Thyroid gland (tissue), 4 donors: ENCODE data around the gene APC. TPM values are rescaled to one million over a fixed set of nuclear protein-coding genes. Genes with fewer than 3 reads are reported as not detected.

Experiments
- DNase-seq, 2 donors: peaks; one replicate each; pipeline ENCODE4 v3.0.0-alpha.2; 2019
- H3K27ac ChIP-seq, 3 donors: fragments of 200-600 bp; sonication (generic); 1 replicate in 2 of 3; 2 replicates in 1 of 3; pipeline ENCODE4 v1.5.1; 2016 to 2019; ENCODE audit warnings: mild to moderate bottlenecking in 1 of 3, moderate library complexity in 1 of 3
- H3K27me3 ChIP-seq: fragments of 200-600 bp; sonication (generic); one replicate; pipeline ENCODE4 v1.5.1; 2019
- H3K36me3 ChIP-seq, 2 donors: fragments of 200-600 bp; sonication (generic); one replicate each; pipeline ENCODE4 v1.5.1; 2016 to 2019
- H3K4me1 ChIP-seq, 2 donors: fragments of 200-600 bp; sonication (generic); one replicate each; pipeline ENCODE4 v1.5.1; 2017 to 2019
- H3K4me3 ChIP-seq, 3 donors: fragments of 200-600 bp; sonication (generic); replicated peaks in 1 of 3; 1 replicate in 2 of 3; 2 replicates in 1 of 3; pipeline ENCODE4 v1.5.1; 2016; ENCODE audit warnings: mild to moderate bottlenecking in 1 of 3
- H3K9me3 ChIP-seq: fragments of 200-600 bp; sonication (generic); one replicate; pipeline ENCODE4 v1.5.1; 2017
- POLR2A ChIP-seq, 2 donors: fragments of 450-650 bp; IDR thresholded peaks; one replicate each; pipeline ENCODE4 v1.6.1; 2017; ENCODE audit warnings: antibody characterized with exemption in 2 of 2, mild to moderate bottlenecking in 2 of 2, moderate library complexity in 1 of 2
- WGBS, 2 donors: methylation state at CpG; one replicate each; pipeline ENCODE4 v1.1.5; 2017; 5-methylcytosine and 5-hydroxymethylcytosine counted together
- intact Hi-C: fragments of 100-400 bp; cut with DNase I; formaldehyde crosslinking; loops from one replicate; pipeline ENCODE4 v1.15.1; 2023
- total RNA-seq, 4 donors: library from RNA; depleted of rRNA; stranded (reverse); fragments of >200 nt; gene quantifications; one replicate each; pipeline ENCODE4 v1.2.3, GENCODE V29; 2016
- TF ChIP-seq, protein P1 (sequence below), 6 experiments: fragments of 200-600 bp in 3 of 6; fragments of 450-650 bp in 3 of 6; sonication (generic) in 3 of 6; IDR thresholded peaks; one replicate each; pipeline ENCODE4 v1.5.1; 2016 to 2019; ENCODE audit warnings: antibody characterized with exemption in 6 of 6, mild to moderate bottlenecking in 2 of 6, inconsistent platforms in 1 of 6, moderate library complexity in 1 of 6

The APC gene
- total RNA-seq, 4 donors from 2014 or later: 36.1 to 73.0 (median 54.7) TPM

GRCh38 chr5:112822456-112822855 is 84.8 kb downstream of the APC start:
- DNase-seq: no peak
- WGBS, 2 donors: 70 to 95% methylated on average over 4 of the region's 4 CpGs
- no peaks in the 10 kb centered on the region for H3K4me1 ChIP-seq
- no peaks in the 10 kb centered on the region for H3K9me3 ChIP-seq
- no peak for TF ChIP-seq POLR2A (IDR thresholded peaks at IDR 0.05)
- TF ChIP-seq, protein P1, sequence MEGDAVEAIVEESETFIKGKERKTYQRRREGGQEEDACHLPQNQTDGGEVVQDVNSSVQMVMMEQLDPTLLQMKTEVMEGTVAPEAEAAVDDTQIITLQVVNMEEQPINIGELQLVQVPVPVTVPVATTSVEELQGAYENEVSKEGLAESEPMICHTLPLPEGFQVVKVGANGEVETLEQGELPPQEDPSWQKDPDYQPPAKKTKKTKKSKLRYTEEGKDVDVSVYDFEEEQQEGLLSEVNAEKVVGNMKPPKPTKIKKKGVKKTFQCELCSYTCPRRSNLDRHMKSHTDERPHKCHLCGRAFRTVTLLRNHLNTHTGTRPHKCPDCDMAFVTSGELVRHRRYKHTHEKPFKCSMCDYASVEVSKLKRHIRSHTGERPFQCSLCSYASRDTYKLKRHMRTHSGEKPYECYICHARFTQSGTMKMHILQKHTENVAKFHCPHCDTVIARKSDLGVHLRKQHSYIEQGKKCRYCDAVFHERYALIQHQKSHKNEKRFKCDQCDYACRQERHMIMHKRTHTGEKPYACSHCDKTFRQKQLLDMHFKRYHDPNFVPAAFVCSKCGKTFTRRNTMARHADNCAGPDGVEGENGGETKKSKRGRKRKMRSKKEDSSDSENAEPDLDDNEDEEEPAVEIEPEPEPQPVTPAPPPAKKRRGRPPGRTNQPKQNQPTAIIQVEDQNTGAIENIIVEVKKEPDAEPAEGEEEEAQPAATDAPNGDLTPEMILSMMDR (IDR thresholded peaks at IDR 0.05): no peak
- intact Hi-C loops: no loop called here
- H3K27me3 ChIP-seq: no peaks in the 10 kb centered on the region
- H3K36me3 ChIP-seq: peaks cover 14 to 22% of the 10 kb centered on the region in 2 donors
- no peak overlapping the region for H3K4me3 ChIP-seq
- no peak overlapping the region for H3K27ac ChIP-seq

DNA sequence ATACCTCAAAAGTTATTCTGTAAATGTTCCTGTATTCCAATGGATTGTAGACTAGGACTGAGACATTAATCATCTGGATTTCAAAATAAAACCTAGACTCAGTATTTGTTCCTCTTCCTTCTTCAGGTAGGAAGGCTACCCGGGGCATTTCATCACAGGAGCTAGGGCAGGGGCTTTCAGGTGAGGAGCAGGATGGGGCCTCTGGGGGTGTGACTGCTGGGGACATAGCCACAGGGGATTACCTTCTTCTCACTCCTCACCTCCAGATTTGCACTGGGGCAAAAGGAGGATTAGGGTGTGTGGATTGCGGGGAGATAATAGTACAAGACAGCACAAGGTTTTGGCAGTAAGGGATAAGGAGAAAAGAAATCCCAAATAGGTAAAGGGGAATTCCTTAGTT is 85.5 kb downstream of the APC start:
- intact Hi-C loops: no loop called here
- H3K9me3 ChIP-seq: no peaks in the 10 kb centered on the region
- TF ChIP-seq POLR2A (IDR thresholded peaks at IDR 0.05): no peak
- TF ChIP-seq, protein P1 (IDR thresholded peaks at IDR 0.05): no peak
- H3K36me3 ChIP-seq: peaks cover 19 to 28% of the 10 kb centered on the region in 2 donors
- no peak overlapping the region for H3K4me3 ChIP-seq
- no peak for DNase-seq
- H3K27me3 ChIP-seq: no peaks in the 10 kb centered on the region
- H3K27ac ChIP-seq: no peak overlapping the region
- no peaks in the 10 kb centered on the region for H3K4me1 ChIP-seq
- WGBS, 2 donors: 89 to 90% methylated on average over 2 of the region's 2 CpGs

DNA sequence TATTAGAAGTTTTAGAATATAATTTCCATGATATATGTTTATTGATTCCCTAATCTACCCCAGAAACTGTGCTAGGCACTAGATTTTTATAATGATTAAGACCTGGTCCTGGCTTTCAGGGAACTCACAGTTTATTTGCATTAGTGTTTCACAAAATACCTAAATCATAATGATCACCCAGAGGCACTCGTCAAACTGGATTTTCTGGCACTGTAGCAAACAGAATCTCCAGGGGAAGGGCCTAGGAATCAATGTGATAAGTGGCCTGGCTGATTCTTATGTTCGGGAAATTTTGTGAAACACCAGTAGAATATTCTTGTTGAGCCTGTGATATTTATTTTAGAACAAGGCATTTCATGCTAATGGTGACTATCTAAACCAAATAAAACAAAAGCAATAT is 86.0 kb downstream of the APC start:
- H3K36me3 ChIP-seq: peaks cover 24 to 31% of the 10 kb centered on the region in 2 donors
- TF ChIP-seq POLR2A (IDR thresholded peaks at IDR 0.05): no peak
- TF ChIP-seq, protein P1 (IDR thresholded peaks at IDR 0.05): no peak
- no peak for DNase-seq
- H3K27me3 ChIP-seq: no peaks in the 10 kb centered on the region
- WGBS, 2 donors: 91 to 96% methylated on average over 2 of the region's 2 CpGs
- no peak overlapping the region for H3K27ac ChIP-seq
- intact Hi-C loops: no loop called here
- no peaks in the 10 kb centered on the region for H3K9me3 ChIP-seq
- no peak overlapping the region for H3K4me3 ChIP-seq
- no peaks in the 10 kb centered on the region for H3K4me1 ChIP-seq

GRCh38 chr5:112824197-112824596 is 86.5 kb downstream of the APC start:
- DNase-seq: no peak
- Histone ChIP-seq H3K27ac (no peak overlapping the region), H3K36me3 (peaks cover 24 to 28% of the 10 kb centered on the region in 2 donors), H3K4me3 (no peak overlapping the region), H3K4me1 (no peaks in the 10 kb centered on the region), H3K27me3 (no peaks in the 10 kb centered on the region), H3K9me3 (no peaks in the 10 kb centered on the region)
- intact Hi-C loops: no loop called here
- TF ChIP-seq POLR2A (IDR thresholded peaks at IDR 0.05): no peak
- TF ChIP-seq, protein P1 (IDR thresholded peaks at IDR 0.05): no peak

- Histone ChIP-seq H3K27ac (no peak overlapping the region), H3K4me1 (no peaks in the 10 kb centered on the region), H3K9me3 (no peaks in the 10 kb centered on the region), H3K4me3 (no peak overlapping the region), H3K36me3 (peaks cover 17% of the 10 kb centered on the region in 2 donors), H3K27me3 (no peaks in the 10 kb centered on the region)
- intact Hi-C loops: no loop called here
- no peak for DNase-seq
- WGBS, 2 donors: 94 to 97% methylated on average over 2 of the region's 2 CpGs
- no peak for TF ChIP-seq POLR2A (IDR thresholded peaks at IDR 0.05)
- TF ChIP-seq, protein P1 (IDR thresholded peaks at IDR 0.05): no peak
Observed at GRCh38 chr5:112830378-112830777, 92.7 kb downstream of the APC start.
